CD14-positive monocyte (primary cell): ENCODE results near the gene CHRNE. TPM values are rescaled to one million over a fixed set of nuclear protein-coding genes. Genes with fewer than 3 reads are reported as not detected.
A peak's percentile ranks its signal among the peaks of the same experiment; 100 is the strongest.

Experiments
- DNase-seq, 3 donors: peaks; one replicate each; pipeline ENCODE4 v3.0.0-alpha.2; 2011 to 2022
- H2AFZ ChIP-seq: 2 replicates; pipeline ENCODE4 v1.6.0; 2012; ENCODE audit warnings: mild to moderate bottlenecking, low read depth, low read length, inconsistent platforms; ENCODE audit not compliant: insufficient read depth, poor library complexity, severe bottlenecking
- H3K27ac ChIP-seq, 2 donors: 1 replicate in 1 of 2; 2 replicates in 1 of 2; pipeline ENCODE4 v1.5.1; 2012 to 2013; ENCODE audit warnings: low read length in 2 of 2, control low read depth in 1 of 2, inconsistent platforms in 1 of 2, low read depth in 1 of 2, mild to moderate bottlenecking in 1 of 2
- H3K27me3 ChIP-seq, 2 donors: one replicate each; pipeline versions ENCODE4 v1.6.0 to v1.6.1; 2011 to 2013; ENCODE audit warnings: low read length in 2 of 2; ENCODE audit not compliant: control insufficient read depth in 2 of 2, insufficient read depth in 2 of 2
- H3K36me3 ChIP-seq, 2 donors: replicated peaks in 1 of 2; 1 replicate in 1 of 2; 2 replicates in 1 of 2; pipeline versions ENCODE4 v1.5.1 to v1.6.1; 2012 to 2013; ENCODE audit warnings: low read length in 2 of 2, control low read depth in 1 of 2, inconsistent platforms in 1 of 2, mild to moderate bottlenecking in 1 of 2; ENCODE audit not compliant: insufficient read depth in 2 of 2, control insufficient read depth in 1 of 2
- H3K4me1 ChIP-seq, 2 donors: 1 replicate in 1 of 2; 2 replicates in 1 of 2; pipeline versions ENCODE4 v1.5.1 to v1.6.1; 2012 to 2013; ENCODE audit warnings: low read length in 2 of 2, control low read depth in 1 of 2, inconsistent platforms in 1 of 2, mild to moderate bottlenecking in 1 of 2, moderate library complexity in 1 of 2; ENCODE audit not compliant: insufficient read depth in 2 of 2, control insufficient read depth in 1 of 2
- H3K4me2 ChIP-seq: replicated peaks from 2 replicates; pipeline ENCODE3; 2012; ENCODE audit warnings: low read length, moderate library complexity, mild to moderate bottlenecking; ENCODE audit not compliant: poor library complexity, severe bottlenecking; ENCODE audit errors: extremely low read depth
- H3K4me3 ChIP-seq, 3 experiments: fragments of 200-600 bp in 1 of 3; sonication (generic) in 1 of 3; replicated peaks in 1 of 3; 1 replicate in 2 of 3; 2 replicates in 1 of 3; pipeline ENCODE4 v1.5.1; 2011 to 2013; ENCODE audit warnings: low read length in 3 of 3, mild to moderate bottlenecking in 3 of 3, control low read depth in 2 of 3, low read depth in 2 of 3, inconsistent platforms in 1 of 3, moderate library complexity in 1 of 3
- H3K79me2 ChIP-seq: 2 replicates; pipeline ENCODE4 v1.6.0; 2012; ENCODE audit warnings: mild to moderate bottlenecking, control low read depth, inconsistent platforms, low read length, moderate library complexity; ENCODE audit not compliant: insufficient read depth
- H3K9ac ChIP-seq: 2 replicates; pipeline ENCODE4 v1.6.0; 2017; ENCODE audit warnings: low read length, mild to moderate bottlenecking; ENCODE audit not compliant: insufficient read depth, poor library complexity, severe bottlenecking
- H3K9me3 ChIP-seq, 2 donors: replicated peaks in 1 of 2; 1 replicate in 1 of 2; 2 replicates in 1 of 2; pipeline versions ENCODE4 v1.5.1 to v1.6.1; 2012 to 2013; ENCODE audit warnings: low read length in 2 of 2, control low read depth in 1 of 2; ENCODE audit not compliant: control insufficient read depth in 1 of 2, insufficient read depth in 1 of 2
- H4K20me1 ChIP-seq: 2 replicates; pipeline ENCODE4 v1.6.0; 2012; ENCODE audit warnings: mild to moderate bottlenecking, low read length, control low read depth, moderate library complexity; ENCODE audit not compliant: insufficient read depth
- H3K27ac Mint-ChIP-seq, 7 donors: one replicate each; pipeline ENCODE4 v1.8.0; 2020; ENCODE audit warnings: mild to moderate bottlenecking in 7 of 7, mixed read lengths in 7 of 7, moderate library complexity in 6 of 7, inconsistent platforms in 2 of 7
- H3K27me3 Mint-ChIP-seq, 3 donors: one replicate each; pipeline ENCODE4 v1.8.0; 2021 to 2022; ENCODE audit warnings: low read depth in 3 of 3, mild to moderate bottlenecking in 3 of 3, mixed read lengths in 3 of 3, moderate library complexity in 3 of 3, inconsistent platforms in 1 of 3
- H3K36me3 Mint-ChIP-seq, 2 donors: one replicate each; pipeline ENCODE4 v1.8.0; 2020; ENCODE audit warnings: mixed read lengths in 2 of 2, inconsistent platforms in 1 of 2, mild to moderate bottlenecking in 1 of 2
- H3K4me1 Mint-ChIP-seq: one replicate; pipeline ENCODE4 v1.8.0; 2020; ENCODE audit warnings: mild to moderate bottlenecking, mixed read lengths
- H3K4me3 Mint-ChIP-seq, 2 donors: one replicate each; pipeline ENCODE4 v1.8.0; 2020; ENCODE audit warnings: mild to moderate bottlenecking in 2 of 2, mixed read lengths in 2 of 2, moderate library complexity in 1 of 2
- H3K9me3 Mint-ChIP-seq, 7 donors: one replicate each; pipeline ENCODE4 v1.8.0; 2020 to 2022; ENCODE audit warnings: mixed read lengths in 7 of 7, mild to moderate bottlenecking in 6 of 7, moderate library complexity in 6 of 7, inconsistent platforms in 2 of 7
- WGBS: methylation state at CpG from one replicate; pipeline ENCODE4 v1.1.5; 2013; ENCODE audit warnings: missing lambda C conversion rate; ENCODE audit not compliant: insufficient coverage; 5-methylcytosine and 5-hydroxymethylcytosine counted together
- intact Hi-C, 2 donors: fragments of 100-400 bp; cut with micrococcal nuclease; formaldehyde crosslinking; loops; one replicate each; pipeline versions ENCODE4 v1.15.0 to v1.15.1; 2023
- polyA plus RNA-seq, 3 donors: library from polyadenylated mRNA; depleted of rRNA in 1 of 3; unstranded in 2 of 3; stranded (reverse) in 1 of 3; fragments of 300-500 nt in 2 of 3; fragments of >200 nt in 1 of 3; fragmentation: Illumina TruSeq in 2 of 3; gene quantifications; 1 replicate in 2 of 3; 2 replicates in 1 of 3; pipeline ENCODE4 v1.2.3, GENCODE V29; 2012 to 2021
- TF ChIP-seq, protein P1 (sequence below): fragments of 200-600 bp; IDR thresholded peaks from one replicate; pipeline ENCODE4 v1.8.0; 2022; ENCODE audit warnings: antibody characterized with exemption, mild to moderate bottlenecking

The CHRNE gene
- polyA plus RNA-seq, 3 donors = 0.54 to 12.6 (median 2.1) TPM

- WGBS = 0% methylated on average over 16 of the region's 16 CpGs
- peaks cover 66% of the 10 kb centered on the region for H3K79me2 ChIP-seq
- H3K36me3 Mint-ChIP-seq = peaks cover 51 to 54% of the 10 kb centered on the region in 2 donors
- intact Hi-C loops = loop anchor here in 1 of 2 donors (5.0 kb wide), 1 partner anchor 38 kb away; no protein-coding TSS in a partner anchor
- no peaks in the 10 kb centered on the region for H3K9me3 ChIP-seq
- H3K4me1 ChIP-seq = peaks cover 53 to 59% of the 10 kb centered on the region in 2 donors
- no peaks in the 10 kb centered on the region for H3K9me3 Mint-ChIP-seq
- peaks cover 0 to 4% (median under 1%) of the 10 kb centered on the region in 3 donors for H3K27me3 Mint-ChIP-seq
- H3K27me3 ChIP-seq = no peaks in the 10 kb centered on the region
- DNase-seq = no peak
- H4K20me1 ChIP-seq = peaks cover 55% of the 10 kb centered on the region
- H3K27ac ChIP-seq = peak overlapping the region; percentile 94
- peak overlapping the region; percentile 90 to 95 for H3K4me3 Mint-ChIP-seq
- peak overlapping the region; percentile 76 to 94 (median 78) for H3K4me3 ChIP-seq
- peaks cover 34 to 46% of the 10 kb centered on the region in 2 donors for H3K36me3 ChIP-seq
- peak overlapping the region; percentile 89 to 96 (median 92) for H3K27ac Mint-ChIP-seq
- peak overlapping the region; percentile 89 for H3K4me2 ChIP-seq
- peak overlapping the region; percentile 89 for H3K9ac ChIP-seq
- H2AFZ ChIP-seq = peak overlapping the region; percentile 87
- peaks cover 60% of the 10 kb centered on the region for H3K4me1 Mint-ChIP-seq
- TF ChIP-seq, protein P1, sequence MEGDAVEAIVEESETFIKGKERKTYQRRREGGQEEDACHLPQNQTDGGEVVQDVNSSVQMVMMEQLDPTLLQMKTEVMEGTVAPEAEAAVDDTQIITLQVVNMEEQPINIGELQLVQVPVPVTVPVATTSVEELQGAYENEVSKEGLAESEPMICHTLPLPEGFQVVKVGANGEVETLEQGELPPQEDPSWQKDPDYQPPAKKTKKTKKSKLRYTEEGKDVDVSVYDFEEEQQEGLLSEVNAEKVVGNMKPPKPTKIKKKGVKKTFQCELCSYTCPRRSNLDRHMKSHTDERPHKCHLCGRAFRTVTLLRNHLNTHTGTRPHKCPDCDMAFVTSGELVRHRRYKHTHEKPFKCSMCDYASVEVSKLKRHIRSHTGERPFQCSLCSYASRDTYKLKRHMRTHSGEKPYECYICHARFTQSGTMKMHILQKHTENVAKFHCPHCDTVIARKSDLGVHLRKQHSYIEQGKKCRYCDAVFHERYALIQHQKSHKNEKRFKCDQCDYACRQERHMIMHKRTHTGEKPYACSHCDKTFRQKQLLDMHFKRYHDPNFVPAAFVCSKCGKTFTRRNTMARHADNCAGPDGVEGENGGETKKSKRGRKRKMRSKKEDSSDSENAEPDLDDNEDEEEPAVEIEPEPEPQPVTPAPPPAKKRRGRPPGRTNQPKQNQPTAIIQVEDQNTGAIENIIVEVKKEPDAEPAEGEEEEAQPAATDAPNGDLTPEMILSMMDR = no peak
Observed at GRCh38 chr17:4939546-4939795, 36.6 kb upstream of the CHRNE start.

- Histone ChIP-seq H3K27me3 (no peaks in the 10 kb centered on the region), H3K4me2 (peak overlapping the region; percentile 89), H4K20me1 (peaks cover 50% of the 10 kb centered on the region), H3K27ac (peak overlapping the region; percentile 94), H3K36me3 (peaks cover 33 to 44% of the 10 kb centered on the region in 2 donors), H3K4me1 (peaks cover 53 to 59% of the 10 kb centered on the region in 2 donors), H3K9me3 (no peaks in the 10 kb centered on the region), H2AFZ (peak overlapping the region; percentile 87), H3K9ac (peak overlapping the region; percentile 89), H3K4me3 (peak overlapping the region; percentile 76 to 94 (median 78)), H3K79me2 (peaks cover 60% of the 10 kb centered on the region)
- Mint-ChIP-seq H3K36me3 (peaks cover 48 to 50% of the 10 kb centered on the region in 2 donors), H3K4me3 (peak overlapping the region; percentile 90 to 95), H3K4me1 (peaks cover 60% of the 10 kb centered on the region), H3K27ac (peak overlapping the region; percentile 89 to 96 (median 92)), H3K27me3 (peaks cover under 1 to 5% (median 4%) of the 10 kb centered on the region in 3 donors), H3K9me3 (no peaks in the 10 kb centered on the region)
- no peak for DNase-seq
- TF ChIP-seq, protein P1 = no peak
- intact Hi-C loops = loop anchor here in 1 of 2 donors (5.0 kb wide), 1 partner anchor 38 kb away; no protein-coding TSS in a partner anchor
- 64% methylated on average over 16 of the region's 19 CpGs for WGBS
Observed at GRCh38 chr17:4938688-4939545, 36.0 kb upstream of the CHRNE start.
